GM23338 (cell line): ENCODE data around the gene DACT2. TPM values are rescaled to one million over a fixed set of nuclear protein-coding genes. Genes with fewer than 3 reads are reported as not detected.

Experiments
- ATAC-seq: fragments of 200-7000 bp; cut with Tn5 transposase; 3 replicates; pipeline ENCODE4 v1.9.1; 2020
- DNase-seq: peaks from one replicate; pipeline ENCODE4 v3.0.0-alpha.2; 2015; ENCODE audit warnings: low spot score
- H2AFZ ChIP-seq: fragments of 200-600 bp; sonication (generic); 2 replicates; pipeline ENCODE4 v1.8.0; 2016; ENCODE audit warnings: antibody characterized with exemption, mild to moderate bottlenecking, moderate library complexity
- H3F3A ChIP-seq: fragments of 200-600 bp; sonication (generic); replicated peaks from 2 replicates; pipeline ENCODE4 v1.8.0; 2017; ENCODE audit warnings: antibody characterized with exemption, mixed run types, low read depth
- H3K27ac ChIP-seq: fragments of 200-600 bp; sonication (generic); 2 replicates; pipeline ENCODE4 v1.6.1; 2016; ENCODE audit warnings: low read depth
- H3K27me3 ChIP-seq: fragments of 200-600 bp; sonication (generic); 2 replicates; pipeline ENCODE4 v1.8.0; 2016; ENCODE audit warnings: mild to moderate bottlenecking, mixed run types, moderate library complexity; ENCODE audit not compliant: insufficient read depth
- H3K36me3 ChIP-seq: fragments of 200-600 bp; sonication (generic); 2 replicates; pipeline ENCODE4 v1.8.0; 2016; ENCODE audit warnings: mild to moderate bottlenecking; ENCODE audit not compliant: insufficient read depth
- H3K4me1 ChIP-seq: fragments of 200-600 bp; sonication (generic); 2 replicates; pipeline ENCODE4 v1.8.0; 2016; ENCODE audit warnings: mild to moderate bottlenecking, moderate library complexity; ENCODE audit not compliant: insufficient read depth
- H3K4me2 ChIP-seq: fragments of 200-600 bp; sonication (generic); 2 replicates; pipeline ENCODE4 v1.7.1; 2017; ENCODE audit warnings: mixed run types
- H3K4me3 ChIP-seq: fragments of 200-600 bp; sonication (generic); 2 replicates; pipeline ENCODE4 v1.6.1; 2016; ENCODE audit warnings: mixed run types
- H3K79me2 ChIP-seq: fragments of 200-600 bp; sonication (generic); replicated peaks from 2 replicates; pipeline ENCODE4 v1.8.0; 2017; ENCODE audit warnings: mild to moderate bottlenecking; ENCODE audit not compliant: insufficient read depth
- H3K9me2 ChIP-seq: fragments of 200-600 bp; sonication (generic); 2 replicates; pipeline ENCODE4 v1.8.0; 2017; ENCODE audit not compliant: insufficient read depth
- H4K20me1 ChIP-seq: fragments of 200-600 bp; sonication (generic); replicated peaks from 2 replicates; pipeline ENCODE4 v1.8.0; 2017; ENCODE audit warnings: mild to moderate bottlenecking; ENCODE audit not compliant: insufficient read depth
- H3K27ac Mint-ChIP-seq: 2 replicates; pipeline ENCODE4 v1.8.0; 2020; ENCODE audit warnings: inconsistent platforms, mild to moderate bottlenecking, moderate library complexity, mixed read lengths
- H3K27me3 Mint-ChIP-seq: 3 replicates; pipeline ENCODE4 v1.8.0; 2022; ENCODE audit warnings: low read depth, mild to moderate bottlenecking, moderate library complexity, mixed read lengths, inconsistent platforms; ENCODE audit not compliant: insufficient read depth, poor library complexity
- H3K36me3 Mint-ChIP-seq: 3 replicates; pipeline ENCODE4 v1.8.0; 2021; ENCODE audit warnings: low read depth, mild to moderate bottlenecking, inconsistent platforms, moderate library complexity, mixed read lengths
- H3K4me1 Mint-ChIP-seq: 3 replicates; pipeline ENCODE4 v1.8.0; 2020; ENCODE audit warnings: mild to moderate bottlenecking, inconsistent platforms, mixed read lengths
- H3K4me3 Mint-ChIP-seq: 3 replicates; pipeline ENCODE4 v1.8.0; 2021; ENCODE audit warnings: moderate library complexity, mild to moderate bottlenecking, inconsistent platforms, mixed read lengths
- H3K9me3 Mint-ChIP-seq: 3 replicates; pipeline ENCODE4 v1.8.0; 2020; ENCODE audit warnings: moderate library complexity, mild to moderate bottlenecking, inconsistent platforms, mixed read lengths
- CREB1 ChIP-seq: fragments of 250-450 bp; sonication (Bioruptor Pico); IDR thresholded peaks from 2 replicates; pipeline ENCODE4 v1.5.0; 2020; ENCODE audit warnings: low read depth, mild to moderate bottlenecking, moderate library complexity
- CTCF ChIP-seq, 2 experiments: fragments of 200-600 bp in 1 of 2; sonication (generic) in 1 of 2; conservative IDR thresholded peaks; 2 replicates each; pipeline versions ENCODE4 v1.5.1 to v1.6.1; 2016 to 2017; ENCODE audit warnings: antibody characterized with exemption in 2 of 2, low read depth in 2 of 2, mild to moderate bottlenecking in 2 of 2, moderate library complexity in 1 of 2
- ETS1 ChIP-seq: IDR thresholded peaks from 2 replicates; pipeline ENCODE4 v1.6.1; 2016; ENCODE audit warnings: antibody characterized with exemption
- JUNB ChIP-seq: IDR thresholded peaks from one replicate; pipeline ENCODE4 v1.6.1; 2016; ENCODE audit warnings: antibody characterized with exemption; ENCODE audit not compliant: unreplicated experiment
- REST ChIP-seq: IDR thresholded peaks from one replicate; pipeline ENCODE4 v1.6.1; 2018; ENCODE audit warnings: antibody characterized with exemption; ENCODE audit not compliant: unreplicated experiment
- STAT1 ChIP-seq: IDR thresholded peaks from one replicate; pipeline ENCODE4 v1.6.1; 2016; ENCODE audit warnings: antibody characterized with exemption; ENCODE audit not compliant: unreplicated experiment
- ZNF114 ChIP-seq: fragments of 250-450 bp; sonication (Bioruptor Pico); IDR thresholded peaks from 2 replicates; pipeline ENCODE4 v1.5.0; 2020; ENCODE audit warnings: mild to moderate bottlenecking, moderate library complexity
- ZNF462 ChIP-seq: fragments of 250-450 bp; sonication (Bioruptor Pico); IDR thresholded peaks from 2 replicates; pipeline ENCODE4 v1.5.0; 2020; ENCODE audit warnings: mild to moderate bottlenecking, moderate library complexity
- polyA plus RNA-seq: library from polyadenylated mRNA; unstranded; fragments of >200 nt; fragmentation: Nextera tagmentation; extraction: Ambion mirVana; gene quantifications from 2 replicates; pipeline ENCODE4 v1.2.1, GENCODE V29; 2016
- total RNA-seq: library from RNA; depleted of rRNA; stranded (reverse); fragments of >200 nt; shearing (Covaris generic); gene quantifications from 2 replicates; pipeline ENCODE4 v1.2.3, GENCODE V29; 2014

DACT2 gene
- total and polyA plus RNA-seq, 2 experiments from 2014 or later = 1.8 to 10.6 TPM

GRCh38 chr6:168300975-168301647 is 18.5 kb downstream of the DACT2 start:
- Mint-ChIP-seq H3K4me3 (no peak overlapping the region), H3K27ac (no peak overlapping the region), H3K4me1 (peaks cover 48% of the 10 kb centered on the region), H3K27me3 (peaks cover 31% of the 10 kb centered on the region), H3K36me3 (no peaks in the 10 kb centered on the region), H3K9me3 (no peaks in the 10 kb centered on the region)
- H3K79me2 ChIP-seq = no peaks in the 10 kb centered on the region
- H3K4me2 ChIP-seq = 0 out of 2 replicates have a peak overlapping the region, but pooled peaks have one; percentile 28
- peak; percentile 30 for DNase-seq
- peaks cover 22% of the 10 kb centered on the region; the same call in 1 of the 2 replicates for H3K4me1 ChIP-seq
- no peak overlapping the region for H3K4me3 ChIP-seq
- H2AFZ ChIP-seq = peak overlapping the region; percentile 93; the same call in 1 of the 2 replicates
- no peaks in the 10 kb centered on the region for H4K20me1 ChIP-seq
- no peak for TF ChIP-seq ETS1
- no peak for TF ChIP-seq CREB1 (CRISPR knock-in tag)
- TF ChIP-seq ZNF462 (CRISPR knock-in tag) = no peak
- TF ChIP-seq ZNF114 (CRISPR knock-in tag) = no peak
- no peak for TF ChIP-seq REST
- no peak for TF ChIP-seq CTCF (conservative IDR thresholded peaks at IDR 0.05; ENCODE audit: low read depth in 2 of 2)
- no peak for TF ChIP-seq JUNB
- TF ChIP-seq STAT1 = no peak
- ATAC-seq = peak; percentile 55
- H3K27me3 ChIP-seq = no peaks in the 10 kb centered on the region
- no peaks in the 10 kb centered on the region for H3F3A ChIP-seq
- H3K36me3 ChIP-seq = no peaks in the 10 kb centered on the region; the same call in 1 of the 2 replicates
- H3K9me2 ChIP-seq = no peaks in the 10 kb centered on the region
- no peak overlapping the region for H3K27ac ChIP-seq
